ENCODE results near the gene EVX2.

Gene EVX2

DNA sequence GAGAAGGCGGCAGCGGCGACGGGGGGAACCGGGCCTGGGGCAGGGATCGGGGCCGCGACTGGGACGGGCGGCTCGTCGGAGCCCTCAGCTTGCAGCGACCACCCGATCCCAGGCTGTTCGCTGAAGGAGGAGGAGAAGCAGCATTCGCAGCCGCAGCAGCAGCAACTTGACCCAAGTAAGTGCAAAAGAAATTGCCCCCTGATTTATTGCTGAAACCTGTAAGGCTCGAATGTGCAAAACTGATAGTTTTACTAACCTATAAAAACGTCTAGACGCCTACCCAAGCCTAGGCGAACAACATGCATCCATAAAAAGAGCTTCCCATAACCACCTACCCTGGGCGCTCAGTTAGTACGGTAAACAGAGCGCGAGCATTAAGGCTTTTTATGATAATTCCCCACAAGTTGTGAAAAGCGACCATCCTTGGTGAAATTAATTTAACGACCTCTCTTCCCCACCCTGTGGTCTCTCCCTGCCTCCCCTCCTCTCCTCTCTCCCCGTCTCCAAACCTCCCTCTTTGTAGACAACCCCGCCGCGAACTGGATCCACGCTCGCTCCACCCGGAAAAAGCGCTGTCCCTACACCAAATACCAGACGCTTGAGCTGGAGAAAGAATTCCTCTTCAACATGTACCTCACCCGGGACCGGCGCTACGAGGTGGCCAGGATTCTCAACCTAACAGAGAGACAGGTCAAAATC lies 39.8 kb upstream of the EVX2 start:
- in situ Hi-C loops (cut with MboI; ENCODE audit: low pct_unique_long_range_greater_than_20kb, low sequenced_read_pairs), result loop anchor here (10.0 kb wide), 1 partner anchor 511 kb away; no protein-coding TSS in a partner anchor
- no peak for DNase-seq

- in situ Hi-C loops (cut with MboI; ENCODE audit: low pct_unique_long_range_greater_than_20kb, low sequenced_read_pairs), result loop anchor here (10.0 kb wide), 1 partner anchor 512 kb away; no protein-coding TSS in a partner anchor
- DNase-seq, result no peak
Measured at GRCh38 chr2:176122683-176123410, 39.1 kb upstream of the EVX2 start, which contains the start of gene HOXD9. HOXD9 (plus strand) TSS chr2:176122719; CDS start chr2:176122769, 50 bp downstream.

- no peak for DNase-seq
- in situ Hi-C loops (cut with MboI; ENCODE audit: low pct_unique_long_range_greater_than_20kb, low sequenced_read_pairs), result loop anchor here (10.0 kb wide), 1 partner anchor 513 kb away; no protein-coding TSS in a partner anchor
Measured at GRCh38 chr2:176122052-176122682, 38.4 kb upstream of the EVX2 start.

DNA sequence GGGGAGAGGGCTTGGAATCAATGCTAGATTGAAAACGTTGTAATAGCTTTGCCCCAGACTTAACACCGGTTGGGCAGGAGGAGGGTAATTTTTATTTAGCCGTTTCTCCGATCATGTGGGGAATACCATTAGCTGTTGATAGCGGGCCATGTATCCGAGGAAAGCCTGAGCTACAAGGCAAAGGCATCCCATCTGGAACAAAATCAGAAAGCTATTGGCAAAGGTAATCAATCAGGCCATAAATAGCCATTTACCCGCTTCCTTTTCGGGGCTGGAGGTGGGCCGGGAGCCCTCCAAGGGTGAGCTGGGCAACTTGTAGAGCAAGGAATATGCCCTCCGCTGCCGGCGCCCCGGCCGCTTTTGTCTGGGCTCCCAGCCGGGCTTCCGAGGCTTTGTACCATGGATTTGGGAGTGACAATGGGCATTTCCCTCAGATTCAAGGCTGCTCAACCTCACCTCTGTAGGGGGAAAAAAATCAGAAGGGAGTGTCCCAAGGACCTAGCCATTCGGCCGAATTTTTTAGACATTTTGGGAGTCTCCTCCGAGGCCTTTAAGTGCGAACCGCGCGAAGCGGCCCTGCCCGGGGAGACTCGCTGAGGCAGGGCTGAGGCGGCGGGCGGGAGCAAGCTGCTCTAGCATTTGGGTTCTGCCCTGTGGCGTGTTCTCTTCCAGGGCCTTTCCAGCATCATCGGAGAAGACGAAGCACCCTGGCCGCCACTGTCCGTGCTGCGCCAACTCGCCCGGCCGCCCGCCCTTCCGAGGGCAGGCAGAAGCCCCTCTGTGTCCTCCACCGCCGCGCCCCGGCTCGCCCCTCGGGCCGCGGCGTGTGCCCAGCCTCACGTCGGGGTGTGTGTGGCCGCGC lies 37.7 kb upstream of the EVX2 start:
- no peak for DNase-seq
- in situ Hi-C loops (cut with MboI; ENCODE audit: low pct_unique_long_range_greater_than_20kb, low sequenced_read_pairs), result loop anchor here (10.0 kb wide), 1 partner anchor 513 kb away; no protein-coding TSS in a partner anchor

GRCh38 chr2:176120364-176121189 lies 36.8 kb upstream of the EVX2 start:
- no peak for DNase-seq
- in situ Hi-C loops (cut with MboI; ENCODE audit: low pct_unique_long_range_greater_than_20kb, low sequenced_read_pairs), result loop anchor here (10.0 kb wide), 1 partner anchor 514 kb away; no protein-coding TSS in a partner anchor

DNA sequence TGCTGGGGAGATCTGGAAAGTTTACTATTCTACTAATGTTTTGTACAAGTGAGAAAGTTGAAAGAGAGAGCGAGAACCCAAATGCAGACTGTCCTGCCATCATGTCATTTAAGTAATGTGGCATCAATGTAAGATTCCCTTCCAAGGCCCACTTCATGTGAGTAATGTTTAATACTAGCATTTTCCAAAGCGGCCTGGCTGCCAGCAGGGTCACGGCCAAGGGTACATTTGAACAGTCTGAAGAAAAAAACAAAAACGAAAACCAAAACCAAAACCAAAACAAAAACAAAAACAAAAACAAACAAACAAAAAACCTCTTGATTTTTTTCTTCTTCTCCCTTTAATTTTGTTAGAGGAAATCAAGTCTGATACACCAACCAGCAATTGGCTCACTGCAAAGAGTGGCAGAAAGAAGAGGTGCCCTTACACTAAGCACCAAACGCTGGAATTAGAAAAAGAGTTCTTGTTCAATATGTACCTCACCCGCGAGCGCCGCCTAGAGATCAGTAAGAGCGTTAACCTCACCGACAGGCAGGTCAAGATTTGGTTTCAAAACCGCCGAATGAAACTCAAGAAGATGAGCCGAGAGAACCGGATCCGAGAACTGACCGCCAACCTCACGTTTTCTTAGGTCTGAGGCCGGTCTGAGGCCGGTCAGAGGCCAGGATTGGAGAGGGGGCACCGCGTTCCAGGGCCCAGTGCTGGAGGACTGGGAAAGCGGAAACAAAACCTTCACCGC lies 35.0 kb upstream of the EVX2 start:
- in situ Hi-C loops (cut with MboI; ENCODE audit: low pct_unique_long_range_greater_than_20kb, low sequenced_read_pairs), result no loop called here
- DNase-seq, result no peak

DNA sequence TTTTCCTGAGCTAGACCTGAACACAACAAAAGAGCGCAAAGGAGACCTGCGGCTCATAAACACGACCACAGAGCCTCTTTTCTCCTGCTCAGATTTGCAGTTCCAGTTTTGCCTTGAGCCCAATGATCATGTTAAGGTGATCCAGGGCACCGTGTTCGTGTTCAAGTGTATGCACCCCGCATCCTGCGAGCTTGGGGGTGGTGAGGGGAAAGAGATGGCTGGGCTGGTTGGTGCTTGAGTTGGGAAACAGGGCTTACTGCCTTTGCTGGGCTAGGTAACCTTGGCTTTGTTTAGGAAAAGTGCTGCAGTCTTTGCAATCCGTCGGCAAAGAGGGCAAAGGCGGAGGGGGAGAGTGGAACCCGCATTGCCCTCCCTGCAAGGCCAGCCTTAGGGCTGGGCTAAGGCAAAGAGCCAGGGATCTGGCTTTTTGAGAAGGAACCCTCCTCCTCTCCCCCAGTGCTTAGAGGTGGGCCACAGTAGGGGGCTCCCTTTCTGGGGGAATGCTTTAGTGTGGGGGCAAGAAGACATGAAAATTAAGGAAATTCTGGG lies 34.1 kb upstream of the EVX2 start:
- in situ Hi-C loops (cut with MboI; ENCODE audit: low pct_unique_long_range_greater_than_20kb, low sequenced_read_pairs), result no loop called here
- DNase-seq, result no peak

GRCh38 chr2:176117162-176117822 lies 33.5 kb upstream of the EVX2 start:
- in situ Hi-C loops (cut with MboI; ENCODE audit: low pct_unique_long_range_greater_than_20kb, low sequenced_read_pairs), result no loop called here

GRCh38 chr2:176115883-176116813 lies 32.4 kb upstream of the EVX2 start, which contains the start of gene HOXD10:
HOXD10 (plus strand) TSS chr2:176116778; CDS start chr2:176116834, 56 bp downstream.
- in situ Hi-C loops (cut with MboI; ENCODE audit: low pct_unique_long_range_greater_than_20kb, low sequenced_read_pairs), result no loop called here
- no peak for DNase-seq

More at GRCh38 chr2:176117162-176117822, 33.5 kb upstream of the EVX2 start:
- DNase-seq, result no peak

DNA sequence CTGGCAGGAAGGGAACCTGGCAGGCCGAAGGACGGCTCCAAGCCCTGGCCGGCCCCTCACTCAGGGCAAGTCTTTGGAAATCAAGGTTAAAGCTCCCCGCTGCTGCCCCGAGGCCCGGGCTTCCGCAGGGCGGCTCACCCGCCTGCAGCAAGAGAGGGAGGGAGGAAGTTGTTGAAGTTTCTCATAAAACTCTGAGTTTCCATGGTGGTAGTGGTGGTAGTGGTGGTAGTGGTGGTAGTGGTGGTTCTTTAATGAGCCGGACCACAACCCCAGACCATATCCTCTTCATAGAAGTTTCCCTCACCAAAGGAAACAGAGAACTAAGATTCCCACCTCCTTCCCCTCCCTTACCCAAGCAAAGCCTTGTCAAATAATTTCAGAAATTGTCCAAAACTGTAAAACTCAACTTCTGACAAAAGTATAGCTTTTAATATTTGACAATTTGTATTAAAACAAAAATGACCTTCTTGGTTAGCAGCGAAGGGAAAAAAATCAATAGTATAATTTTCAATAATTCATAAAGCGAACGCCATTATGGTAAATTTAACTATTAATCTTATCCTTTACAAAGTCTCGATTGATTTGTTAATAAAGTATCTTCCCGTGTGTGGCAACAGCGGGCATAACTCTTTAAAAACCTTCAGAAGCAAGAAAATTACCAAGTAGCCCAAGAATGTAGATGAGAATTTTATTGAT lies 31.3 kb upstream of the EVX2 start:
- in situ Hi-C loops (cut with MboI; ENCODE audit: low pct_unique_long_range_greater_than_20kb, low sequenced_read_pairs), result no loop called here
- no peak for DNase-seq

DNA sequence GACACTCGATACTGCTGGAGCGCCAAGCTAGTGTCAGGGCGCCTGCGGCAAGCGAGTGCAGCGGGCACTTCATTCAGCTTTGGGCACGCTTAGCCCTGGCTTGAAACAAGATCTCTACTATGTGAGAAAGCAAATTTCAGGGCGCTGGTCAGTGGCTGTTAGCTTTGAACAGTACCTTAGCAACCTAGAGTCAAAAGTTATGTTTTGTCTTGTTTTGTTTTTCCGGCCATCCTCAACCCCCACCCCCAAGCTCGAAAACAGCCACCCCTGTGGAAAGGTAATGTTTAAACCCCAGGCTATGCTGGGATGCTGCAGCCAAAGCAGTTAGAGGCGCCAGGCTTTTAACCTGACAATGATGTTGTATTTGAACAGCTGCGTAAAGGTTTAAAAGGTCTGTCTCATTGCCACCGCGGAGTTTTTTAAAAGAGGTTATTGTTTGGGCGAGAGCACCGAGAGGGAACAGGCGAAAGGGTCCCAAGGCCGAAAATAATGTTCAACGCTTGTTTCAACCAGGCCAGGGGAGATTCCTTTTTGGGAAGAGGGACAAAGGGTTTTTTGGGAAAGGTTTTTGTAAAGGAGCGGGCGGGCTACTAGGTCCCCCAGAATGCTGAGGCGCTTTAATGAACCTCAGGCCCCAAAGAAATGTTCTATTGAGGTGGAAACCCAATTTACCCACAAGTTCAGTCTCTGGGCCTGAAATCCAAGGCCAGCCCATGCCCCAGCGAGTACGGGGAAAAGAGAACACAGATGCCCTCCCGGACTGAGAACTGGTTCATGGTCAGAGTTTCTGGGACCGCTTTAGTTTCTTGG lies 30.6 kb upstream of the EVX2 start:
- no peak for DNase-seq
- in situ Hi-C loops (cut with MboI; ENCODE audit: low pct_unique_long_range_greater_than_20kb, low sequenced_read_pairs), result no loop called here

DNA sequence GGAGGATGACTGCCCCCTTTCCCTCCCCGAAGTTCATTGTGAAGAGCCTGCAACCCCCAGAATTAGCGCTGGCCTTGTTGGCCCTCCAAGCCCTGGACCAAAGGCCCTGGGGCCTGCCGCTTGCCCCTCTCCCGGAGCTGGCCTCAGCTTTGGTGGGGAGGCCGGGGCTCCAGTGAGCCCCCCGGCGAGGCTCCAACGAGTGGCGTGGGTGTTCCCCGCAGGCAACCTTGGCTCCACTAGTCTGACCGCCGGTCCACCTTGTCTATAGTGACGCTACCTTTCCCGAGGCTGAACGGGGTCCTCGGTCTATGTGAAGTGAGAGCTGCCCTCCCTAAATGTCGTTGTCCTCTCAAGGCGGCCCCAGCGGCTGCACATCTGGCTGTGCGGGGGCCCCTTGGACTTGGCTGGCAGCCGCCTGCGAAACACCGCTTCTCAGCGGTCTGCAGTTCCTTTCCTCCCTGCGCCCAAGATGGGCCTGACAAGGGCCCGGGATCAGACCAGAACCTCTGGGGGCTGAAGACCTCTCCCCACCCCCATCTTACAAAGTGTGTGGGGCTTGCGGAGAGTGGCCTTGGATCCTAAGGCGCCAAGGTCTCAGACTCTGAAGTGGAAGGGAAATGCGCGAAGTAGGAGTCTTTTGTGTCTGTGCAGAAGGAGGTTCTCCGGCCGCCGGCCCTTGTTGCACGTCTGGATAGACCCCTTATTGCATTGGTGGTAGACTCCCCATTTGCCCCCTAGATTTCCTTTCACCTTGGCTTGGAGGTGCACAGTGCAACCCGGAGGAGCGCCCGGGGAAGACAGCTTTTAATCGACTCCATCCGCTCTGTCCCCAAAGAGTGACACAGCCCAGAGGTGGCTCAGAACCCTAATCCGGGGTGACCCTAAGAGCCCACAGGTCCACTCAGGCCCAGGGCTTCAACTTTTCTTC lies 28.9 kb upstream of the EVX2 start:
- no peak for DNase-seq
- in situ Hi-C loops (cut with MboI; ENCODE audit: low pct_unique_long_range_greater_than_20kb, low sequenced_read_pairs), result no loop called here

DNA sequence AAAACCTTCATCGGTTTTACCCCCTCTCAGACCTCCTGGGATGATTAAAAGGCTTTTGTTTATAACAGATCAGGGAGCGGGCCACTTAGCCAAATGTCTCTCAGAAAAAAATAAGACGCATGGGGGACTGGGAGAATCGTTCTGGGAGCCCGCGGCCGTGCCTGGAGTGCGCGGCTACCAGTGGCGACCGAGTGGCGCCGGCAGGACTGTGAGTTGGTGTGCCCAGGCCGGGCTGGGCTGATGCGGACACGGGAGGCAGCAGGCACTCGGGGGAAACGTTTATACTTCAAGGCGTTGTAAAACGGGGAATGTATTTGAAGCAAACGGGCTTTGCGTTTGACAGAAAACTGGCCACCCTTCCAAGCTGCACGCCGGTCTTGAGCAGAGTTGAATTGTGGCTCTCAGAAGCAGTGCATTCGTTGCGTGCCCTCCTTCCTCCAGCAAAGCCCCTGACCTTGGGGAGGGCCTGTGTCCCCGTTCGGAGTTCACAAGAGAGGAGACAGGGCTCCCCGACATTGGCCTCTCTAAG lies 28.1 kb upstream of the EVX2 start:
- DNase-seq, result no peak
- in situ Hi-C loops (cut with MboI; ENCODE audit: low pct_unique_long_range_greater_than_20kb, low sequenced_read_pairs), result no loop called here
